OCI-LY1 (cell line): ENCODE data around the gene FYCO1.
A peak's percentile ranks its signal among the peaks of the same experiment; 100 is the strongest.

Experiments
- H2AFZ ChIP-seq: fragments of 200-600 bp; sonication (generic), shearing (Covaris generic); 2 replicates; pipeline ENCODE4 v1.6.0; 2014; ENCODE audit warnings: antibody characterized with exemption, mild to moderate bottlenecking, low read length
- H3F3A ChIP-seq: fragments of 200-600 bp; sonication (generic), shearing (Covaris generic); 2 replicates; pipeline ENCODE4 v1.6.0; 2014; ENCODE audit warnings: mild to moderate bottlenecking, antibody characterized with exemption, low read length, moderate library complexity; ENCODE audit not compliant: insufficient read depth
- H3K27ac ChIP-seq: fragments of 200-600 bp; sonication (generic); 2 replicates; pipeline ENCODE4 v1.5.1; 2014; ENCODE audit warnings: low read length, mixed run types, mild to moderate bottlenecking, low read depth; ENCODE audit not compliant: poor library complexity, severe bottlenecking
- H3K27me3 ChIP-seq: fragments of 200-600 bp; sonication (generic); 2 replicates; pipeline ENCODE4 v1.6.0; 2014; ENCODE audit warnings: antibody characterized with exemption, mild to moderate bottlenecking, low read length, moderate library complexity; ENCODE audit not compliant: insufficient read depth
- H3K36me3 ChIP-seq: fragments of 200-600 bp; sonication (generic); 2 replicates; pipeline ENCODE4 v1.6.1; 2014; ENCODE audit warnings: mild to moderate bottlenecking, antibody characterized with exemption, low read length, moderate library complexity, mixed read lengths; ENCODE audit not compliant: insufficient read depth
- H3K4me1 ChIP-seq: fragments of 200-600 bp; sonication (generic); 2 replicates; pipeline ENCODE4 v1.5.1; 2014; ENCODE audit warnings: mild to moderate bottlenecking, low read length, moderate library complexity; ENCODE audit not compliant: insufficient read depth, severe bottlenecking
- H3K4me2 ChIP-seq: fragments of 200-600 bp; sonication (generic), shearing (Covaris generic); 2 replicates; pipeline ENCODE4 v1.6.1; 2014; ENCODE audit warnings: low read length
- H3K4me3 ChIP-seq: fragments of 200-600 bp; sonication (generic); 2 replicates; pipeline ENCODE4 v1.5.1; 2014; ENCODE audit warnings: low read length, low read depth, mild to moderate bottlenecking, mixed read lengths; ENCODE audit not compliant: poor library complexity, severe bottlenecking
- H3K79me2 ChIP-seq: fragments of 200-600 bp; shearing (Covaris generic); 2 replicates; pipeline ENCODE4 v1.6.1; 2016; ENCODE audit warnings: mixed run types, low read length, mixed read lengths; ENCODE audit not compliant: insufficient read depth
- H3K9ac ChIP-seq: fragments of 200-600 bp; sonication (generic), shearing (Covaris generic); 2 replicates; pipeline ENCODE4 v1.6.1; 2014; ENCODE audit warnings: mild to moderate bottlenecking, low read length, mixed read lengths
- H3K9me2 ChIP-seq: fragments of 200-600 bp; sonication (generic), shearing (Covaris generic); 2 replicates; pipeline ENCODE4 v1.6.1; 2014; ENCODE audit warnings: low read depth, mild to moderate bottlenecking, low read length, mixed read lengths
- H3K9me3 ChIP-seq: fragments of 200-600 bp; shearing (Covaris generic); 2 replicates; pipeline ENCODE4 v1.6.1; 2014; ENCODE audit warnings: low read length, mixed read lengths
- H4K20me1 ChIP-seq: fragments of 200-600 bp; sonication (generic), shearing (Covaris generic); 2 replicates; pipeline ENCODE4 v1.6.0; 2016; ENCODE audit warnings: mild to moderate bottlenecking, low read length; ENCODE audit not compliant: insufficient read depth
- CTCF ChIP-seq: fragments of 200-600 bp; sonication (generic), shearing (Covaris generic); IDR thresholded peaks from 2 replicates; pipeline ENCODE4 v1.5.1; 2017; ENCODE audit warnings: mild to moderate bottlenecking, antibody characterized with exemption, low read length, moderate library complexity, mixed read lengths
- EZH2 ChIP-seq: fragments of 200-600 bp; sonication (generic), shearing (Covaris generic); IDR thresholded peaks from 2 replicates; pipeline ENCODE4 v1.8.0; 2017; ENCODE audit warnings: borderline replicate concordance, mixed run types, mild to moderate bottlenecking, antibody characterized with exemption, low read length, moderate library complexity, mixed read lengths

Gene FYCO1

GRCh38 chr3:45907769-45908705 is 87.6 kb downstream of the FYCO1 start:
- Histone ChIP-seq H3K4me1 (no peaks in the 10 kb centered on the region), H2AFZ (no peak overlapping the region), H3K4me2 (no peak overlapping the region), H3K4me3 (no peak overlapping the region), H3K27ac (no peak overlapping the region), H3K36me3 (no peaks in the 10 kb centered on the region), H4K20me1 (no peaks in the 10 kb centered on the region), H3K9ac (no peak overlapping the region), H3K9me2 (no peaks in the 10 kb centered on the region), H3K79me2 (no peaks in the 10 kb centered on the region), H3K27me3 (peaks cover 6% of the 10 kb centered on the region; the same call in 1 of the 2 replicates), H3K9me3 (no peaks in the 10 kb centered on the region), H3F3A (no peaks in the 10 kb centered on the region)
- TF ChIP-seq CTCF, result no peak

- H3K36me3 ChIP-seq, result no peaks in the 10 kb centered on the region
- no peaks in the 10 kb centered on the region for H3F3A ChIP-seq
- no peaks in the 10 kb centered on the region for H4K20me1 ChIP-seq
- H3K4me1 ChIP-seq, result no peaks in the 10 kb centered on the region
- no peak overlapping the region for H3K9ac ChIP-seq
- H3K9me2 ChIP-seq, result no peaks in the 10 kb centered on the region
- peaks cover 7% of the 10 kb centered on the region for H3K27me3 ChIP-seq
- H3K9me3 ChIP-seq, result no peaks in the 10 kb centered on the region
- no peaks in the 10 kb centered on the region for H3K79me2 ChIP-seq
- no peak overlapping the region for H3K4me2 ChIP-seq
- no peak overlapping the region for H2AFZ ChIP-seq
- no peak overlapping the region for H3K4me3 ChIP-seq
- no peak overlapping the region for H3K27ac ChIP-seq
- TF ChIP-seq CTCF (peak; percentile 50), EZH2 (no peak)
Measured at GRCh38 chr3:45906681-45907407, 88.8 kb downstream of the FYCO1 start.

- no peaks in the 10 kb centered on the region for H3K36me3 ChIP-seq
Measured at GRCh38 chr3:45905755-45906154, 89.9 kb downstream of the FYCO1 start.

More at GRCh38 chr3:45905755-45906154, 89.9 kb downstream of the FYCO1 start:
- Histone ChIP-seq H3K27me3 (peaks cover 10% of the 10 kb centered on the region), H3K79me2 (no peaks in the 10 kb centered on the region), H3F3A (no peaks in the 10 kb centered on the region), H3K4me3 (no peak overlapping the region), H3K4me1 (no peaks in the 10 kb centered on the region), H3K9ac (no peak overlapping the region), H4K20me1 (no peaks in the 10 kb centered on the region), H3K27ac (no peak overlapping the region), H2AFZ (no peak overlapping the region), H3K4me2 (no peak overlapping the region), H3K9me2 (no peaks in the 10 kb centered on the region), H3K9me3 (no peaks in the 10 kb centered on the region)
- TF ChIP-seq EZH2, result no peak
- no peak for TF ChIP-seq CTCF
